H1 (cell line): ENCODE results near the gene LBH.

Source experiments
- CTCF ChIP-seq, 3 experiments: IDR thresholded peaks; 1 replicate in 2 of 3; 2 replicates in 1 of 3; pipeline versions ENCODE4 v1.5.1 to v1.6.1; 2011; ENCODE audit warnings: low read length in 3 of 3, mild to moderate bottlenecking in 3 of 3, inconsistent platforms in 2 of 3, low read depth in 1 of 3, moderate library complexity in 1 of 3; ENCODE audit not compliant: insufficient read depth in 1 of 3; ENCODE audit errors: control extremely low read depth in 1 of 3
- GABPA ChIP-seq: IDR thresholded peaks from 2 replicates; pipeline ENCODE4 v1.6.1; 2011; ENCODE audit warnings: mild to moderate bottlenecking, low read length, moderate library complexity, borderline replicate concordance; ENCODE audit not compliant: insufficient read depth
- PHF8 ChIP-seq: fragments of 200-600 bp; sonication (generic); conservative IDR thresholded peaks from 2 replicates; pipeline ENCODE4 v1.7.1; 2012; ENCODE audit warnings: low read depth, mild to moderate bottlenecking, inconsistent platforms, low read length, moderate library complexity
- USF2 ChIP-seq: IDR thresholded peaks from 2 replicates; pipeline ENCODE4 v1.6.1; 2011; ENCODE audit warnings: low read length, improper control_type of control experiment
- ZNF274 ChIP-seq: IDR thresholded peaks from 2 replicates; pipeline ENCODE4 v1.7.0; 2012; ENCODE audit warnings: low read length, borderline replicate concordance; ENCODE audit errors: extremely low read depth

- TF ChIP-seq USF2 (no peak), PHF8 (peak; percentile 75), CTCF (IDR thresholded peaks at IDR 0.05; ENCODE audit: control extremely low read depth in 1 of 3, insufficient read depth in 1 of 3, low read depth in 1 of 3, low read length in 3 of 3) (no peak), ZNF274 (no peak), GABPA (no peak)
Observed at GRCh38 chr2:30231212-30231995, at the start of gene LBH.
